ENCODE measurements around the gene ATXN7L2.

Gene ATXN7L2

DNA sequence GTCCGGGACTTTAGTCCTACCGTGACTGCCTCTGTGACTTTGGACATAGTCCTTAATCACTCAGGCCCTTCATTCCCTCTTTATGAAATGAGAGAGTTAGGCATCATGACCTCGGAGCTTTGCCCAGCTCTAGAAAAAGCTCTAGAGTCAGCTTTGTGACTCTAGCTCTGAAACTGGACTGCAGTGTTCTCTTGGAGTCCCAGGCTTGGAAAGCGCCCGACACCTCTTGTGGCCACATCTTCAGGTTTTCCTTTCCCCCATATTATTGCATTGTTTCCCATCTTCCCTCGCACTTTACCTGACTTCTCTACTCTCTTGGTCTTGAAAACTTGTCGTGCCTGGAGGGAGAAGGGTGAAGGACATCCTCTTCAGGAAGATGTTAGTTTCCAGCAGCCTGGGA is 38.3 kb downstream of the ATXN7L2 start:
- DNase-seq (ENCODE audit: low read depth, low spot score), result no peak
- in situ Hi-C loops (cut with HindIII; ENCODE audit: low sequenced_read_pairs), result no loop called here
- H3K4me3 ChIP-seq (ENCODE audit: low read depth, low read length), result no peak overlapping the region
- TF ChIP-seq, protein P1, sequence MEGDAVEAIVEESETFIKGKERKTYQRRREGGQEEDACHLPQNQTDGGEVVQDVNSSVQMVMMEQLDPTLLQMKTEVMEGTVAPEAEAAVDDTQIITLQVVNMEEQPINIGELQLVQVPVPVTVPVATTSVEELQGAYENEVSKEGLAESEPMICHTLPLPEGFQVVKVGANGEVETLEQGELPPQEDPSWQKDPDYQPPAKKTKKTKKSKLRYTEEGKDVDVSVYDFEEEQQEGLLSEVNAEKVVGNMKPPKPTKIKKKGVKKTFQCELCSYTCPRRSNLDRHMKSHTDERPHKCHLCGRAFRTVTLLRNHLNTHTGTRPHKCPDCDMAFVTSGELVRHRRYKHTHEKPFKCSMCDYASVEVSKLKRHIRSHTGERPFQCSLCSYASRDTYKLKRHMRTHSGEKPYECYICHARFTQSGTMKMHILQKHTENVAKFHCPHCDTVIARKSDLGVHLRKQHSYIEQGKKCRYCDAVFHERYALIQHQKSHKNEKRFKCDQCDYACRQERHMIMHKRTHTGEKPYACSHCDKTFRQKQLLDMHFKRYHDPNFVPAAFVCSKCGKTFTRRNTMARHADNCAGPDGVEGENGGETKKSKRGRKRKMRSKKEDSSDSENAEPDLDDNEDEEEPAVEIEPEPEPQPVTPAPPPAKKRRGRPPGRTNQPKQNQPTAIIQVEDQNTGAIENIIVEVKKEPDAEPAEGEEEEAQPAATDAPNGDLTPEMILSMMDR (IDR thresholded peaks at IDR 0.05; ENCODE audit: low read depth, low read length), result no peak

- peak; percentile 33 for DNase-seq (ENCODE audit: low read depth, low spot score)
- H3K4me3 ChIP-seq (ENCODE audit: low read depth, low read length), result no peak overlapping the region
- in situ Hi-C loops (cut with HindIII; ENCODE audit: low sequenced_read_pairs), result no loop called here
- TF ChIP-seq, protein P1 (IDR thresholded peaks at IDR 0.05; ENCODE audit: low read depth, low read length), result no peak
Measured at GRCh38 chr1:109523706-109524105, 40.0 kb downstream of the ATXN7L2 start.

- H3K4me3 ChIP-seq (ENCODE audit: low read depth, low read length), result no peak overlapping the region
- no peak for DNase-seq (ENCODE audit: low read depth, low spot score)
- TF ChIP-seq, protein P1 (IDR thresholded peaks at IDR 0.05; ENCODE audit: low read depth, low read length), result no peak
- in situ Hi-C loops (cut with HindIII; ENCODE audit: low sequenced_read_pairs), result no loop called here
Measured at GRCh38 chr1:109527098-109527811, 43.5 kb downstream of the ATXN7L2 start.

GRCh38 chr1:109527846-109528695 is 44.4 kb downstream of the ATXN7L2 start:
- TF ChIP-seq, protein P1 (IDR thresholded peaks at IDR 0.05; ENCODE audit: low read depth, low read length), result no peak
- in situ Hi-C loops (cut with HindIII; ENCODE audit: low sequenced_read_pairs), result no loop called here
- no peak for DNase-seq (ENCODE audit: low read depth, low spot score)
- no peak overlapping the region for H3K4me3 ChIP-seq (ENCODE audit: low read depth, low read length)

GRCh38 chr1:109528712-109529111 is 45.0 kb downstream of the ATXN7L2 start:
- no peak for DNase-seq (ENCODE audit: low read depth, low spot score)
- TF ChIP-seq, protein P1 (IDR thresholded peaks at IDR 0.05; ENCODE audit: low read depth, low read length), result no peak
- in situ Hi-C loops (cut with HindIII; ENCODE audit: low sequenced_read_pairs), result no loop called here
- H3K4me3 ChIP-seq (ENCODE audit: low read depth, low read length), result no peak overlapping the region

GRCh38 chr1:109529881-109530456 is 46.3 kb downstream of the ATXN7L2 start:
- in situ Hi-C loops (cut with HindIII; ENCODE audit: low sequenced_read_pairs), result no loop called here
- TF ChIP-seq, protein P1 (IDR thresholded peaks at IDR 0.05; ENCODE audit: low read depth, low read length), result no peak
- no peak for DNase-seq (ENCODE audit: low read depth, low spot score)
- no peak overlapping the region for H3K4me3 ChIP-seq (ENCODE audit: low read depth, low read length)
